ENCODE measurements around the gene FAM234A.

Gene FAM234A

DNA sequence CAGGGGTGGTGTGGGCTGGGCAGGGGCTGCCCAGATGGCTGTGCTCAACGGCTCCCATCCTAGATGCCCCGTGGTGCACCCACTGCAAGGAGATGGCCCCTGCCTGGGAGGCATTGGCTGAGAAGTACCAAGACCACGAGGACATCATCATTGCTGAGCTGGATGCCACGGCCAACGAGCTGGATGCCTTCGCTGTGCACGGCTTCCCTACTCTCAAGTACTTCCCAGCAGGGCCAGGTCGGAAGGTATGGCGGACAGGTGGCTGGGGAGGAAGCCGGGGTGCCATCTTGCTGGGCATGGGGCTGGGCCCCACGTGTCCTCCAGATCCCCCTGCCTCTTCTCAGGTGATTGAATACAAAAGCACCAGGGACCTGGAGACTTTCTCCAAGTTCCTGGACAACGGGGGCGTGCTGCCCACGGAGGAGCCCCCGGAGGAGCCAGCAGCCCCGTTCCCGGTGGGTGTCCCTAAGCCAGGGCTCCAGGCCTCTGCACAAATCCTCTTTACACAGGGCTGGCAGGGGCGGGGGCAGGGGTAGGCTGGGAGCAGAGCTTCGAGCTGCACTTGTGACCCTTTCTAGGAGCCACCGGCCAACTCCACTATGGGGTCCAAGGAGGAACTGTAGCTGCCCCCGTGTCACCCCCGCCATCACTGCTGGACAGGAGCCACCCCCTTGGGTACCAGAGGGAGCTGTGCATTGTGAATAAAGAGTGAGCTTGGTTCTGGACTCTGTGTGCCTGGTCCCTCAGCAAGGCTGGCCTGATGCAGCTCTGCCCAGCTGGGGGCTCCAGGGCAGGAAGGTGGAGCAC, 52.1 kb downstream of the FAM234A start:
- Histone ChIP-seq H3K79me2 (ENCODE audit: insufficient read depth, low read depth) (no peaks in the 10 kb centered on the region), H3K36me3 (ENCODE audit: insufficient read depth) (no peaks in the 10 kb centered on the region; the same call in 1 of the 2 replicates), H4K20me1 (ENCODE audit: insufficient read depth) (no peaks in the 10 kb centered on the region), H3K4me3 (IDR thresholded peaks at IDR 0.05; ENCODE audit: insufficient read depth, low read depth, low read length) (no peak overlapping the region), H3K4me1 (ENCODE audit: low read depth, poor library complexity, severe bottlenecking) (no peaks in the 10 kb centered on the region), H3K27me3 (ENCODE audit: insufficient read depth, low read depth) (peaks cover 8% of the 10 kb centered on the region; the same call in 1 of the 2 replicates), H2AFZ (ENCODE audit: low read depth) (no peak overlapping the region), H3K27ac (no peak overlapping the region), H3K4me2 (no peak overlapping the region), H3K9ac (no peak overlapping the region)
- TF ChIP-seq, protein P1, sequence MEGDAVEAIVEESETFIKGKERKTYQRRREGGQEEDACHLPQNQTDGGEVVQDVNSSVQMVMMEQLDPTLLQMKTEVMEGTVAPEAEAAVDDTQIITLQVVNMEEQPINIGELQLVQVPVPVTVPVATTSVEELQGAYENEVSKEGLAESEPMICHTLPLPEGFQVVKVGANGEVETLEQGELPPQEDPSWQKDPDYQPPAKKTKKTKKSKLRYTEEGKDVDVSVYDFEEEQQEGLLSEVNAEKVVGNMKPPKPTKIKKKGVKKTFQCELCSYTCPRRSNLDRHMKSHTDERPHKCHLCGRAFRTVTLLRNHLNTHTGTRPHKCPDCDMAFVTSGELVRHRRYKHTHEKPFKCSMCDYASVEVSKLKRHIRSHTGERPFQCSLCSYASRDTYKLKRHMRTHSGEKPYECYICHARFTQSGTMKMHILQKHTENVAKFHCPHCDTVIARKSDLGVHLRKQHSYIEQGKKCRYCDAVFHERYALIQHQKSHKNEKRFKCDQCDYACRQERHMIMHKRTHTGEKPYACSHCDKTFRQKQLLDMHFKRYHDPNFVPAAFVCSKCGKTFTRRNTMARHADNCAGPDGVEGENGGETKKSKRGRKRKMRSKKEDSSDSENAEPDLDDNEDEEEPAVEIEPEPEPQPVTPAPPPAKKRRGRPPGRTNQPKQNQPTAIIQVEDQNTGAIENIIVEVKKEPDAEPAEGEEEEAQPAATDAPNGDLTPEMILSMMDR (conservative IDR thresholded peaks at IDR 0.05; ENCODE audit: low read depth, low read length) = no peak

GRCh38 chr16:287298-287811, 52.7 kb downstream of the FAM234A start:
- no peak overlapping the region for H3K27ac ChIP-seq
- H3K27me3 ChIP-seq (ENCODE audit: insufficient read depth, low read depth) = peaks cover 2% of the 10 kb centered on the region; the same call in 1 of the 2 replicates
- no peaks in the 10 kb centered on the region for H3K4me1 ChIP-seq (ENCODE audit: low read depth, poor library complexity, severe bottlenecking)
- H4K20me1 ChIP-seq (ENCODE audit: insufficient read depth) = no peaks in the 10 kb centered on the region
- H2AFZ ChIP-seq (ENCODE audit: low read depth) = no peak overlapping the region
- H3K36me3 ChIP-seq (ENCODE audit: insufficient read depth) = no peaks in the 10 kb centered on the region; the same call in 1 of the 2 replicates
- TF ChIP-seq, protein P1 (conservative IDR thresholded peaks at IDR 0.05; ENCODE audit: low read depth, low read length) = peak; percentile 24; the same call in 1 of the 2 replicates
- H3K9ac ChIP-seq = no peak overlapping the region
- H3K79me2 ChIP-seq (ENCODE audit: insufficient read depth, low read depth) = no peaks in the 10 kb centered on the region
- H3K4me2 ChIP-seq = no peak overlapping the region
- no peak overlapping the region for H3K4me3 ChIP-seq (IDR thresholded peaks at IDR 0.05; ENCODE audit: insufficient read depth, low read depth, low read length)

DNA sequence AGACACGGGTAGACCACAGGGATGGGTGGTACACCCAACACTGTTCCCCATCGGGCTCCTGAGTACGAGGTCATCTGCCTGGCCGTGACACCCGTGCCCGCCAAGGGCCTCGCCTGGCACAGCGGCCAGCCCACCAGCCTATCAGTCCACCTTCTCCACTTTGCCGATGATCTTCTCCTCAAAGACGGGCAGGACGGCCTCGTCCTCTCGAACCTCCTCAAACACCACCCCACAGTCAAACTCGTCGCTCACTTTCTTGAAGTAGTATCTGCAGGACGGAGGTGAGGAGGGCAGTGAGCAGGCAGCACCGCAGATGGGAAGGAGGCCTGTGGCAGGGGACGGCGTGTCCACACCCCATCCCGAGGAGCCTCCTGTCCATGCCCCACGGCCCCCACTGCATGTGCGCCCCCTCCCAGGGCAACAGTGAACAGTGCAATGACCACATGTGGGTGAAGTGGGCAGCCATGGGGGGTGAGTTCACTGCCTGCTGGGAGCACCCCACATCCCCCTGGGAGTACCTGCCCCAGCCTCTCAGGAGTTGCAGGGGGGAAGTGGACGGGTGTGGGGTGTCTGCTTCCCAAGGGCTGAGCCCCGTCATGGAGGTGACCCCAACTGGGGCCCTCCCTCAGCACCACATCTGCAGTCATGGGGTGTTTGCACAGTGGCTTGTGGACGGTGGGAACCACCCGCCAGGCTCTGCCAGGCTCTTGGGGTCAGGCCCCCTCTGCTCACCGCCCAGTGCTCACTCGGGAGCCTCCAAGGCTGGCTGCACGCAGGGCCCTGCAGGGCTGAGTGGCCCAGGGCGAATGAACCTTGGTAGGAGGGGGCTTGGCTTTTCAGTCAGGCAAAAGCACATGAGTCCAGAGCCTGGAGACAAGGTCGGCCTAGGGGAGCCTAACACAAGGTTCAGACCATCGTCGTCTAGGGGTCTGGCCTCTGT, 53.6 kb downstream of the FAM234A start:
- Histone ChIP-seq H3K4me2 (no peak overlapping the region), H3K36me3 (ENCODE audit: insufficient read depth) (no peaks in the 10 kb centered on the region; the same call in 1 of the 2 replicates), H3K27me3 (ENCODE audit: insufficient read depth, low read depth) (no peaks in the 10 kb centered on the region; the same call in 1 of the 2 replicates), H3K4me3 (IDR thresholded peaks at IDR 0.05; ENCODE audit: insufficient read depth, low read depth, low read length) (no peak overlapping the region), H3K79me2 (ENCODE audit: insufficient read depth, low read depth) (no peaks in the 10 kb centered on the region), H3K9ac (no peak overlapping the region), H3K27ac (no peak overlapping the region), H2AFZ (ENCODE audit: low read depth) (no peak overlapping the region), H4K20me1 (ENCODE audit: insufficient read depth) (no peaks in the 10 kb centered on the region), H3K4me1 (ENCODE audit: low read depth, poor library complexity, severe bottlenecking) (no peaks in the 10 kb centered on the region)
- TF ChIP-seq, protein P1 (conservative IDR thresholded peaks at IDR 0.05; ENCODE audit: low read depth, low read length) = no peak

DNA sequence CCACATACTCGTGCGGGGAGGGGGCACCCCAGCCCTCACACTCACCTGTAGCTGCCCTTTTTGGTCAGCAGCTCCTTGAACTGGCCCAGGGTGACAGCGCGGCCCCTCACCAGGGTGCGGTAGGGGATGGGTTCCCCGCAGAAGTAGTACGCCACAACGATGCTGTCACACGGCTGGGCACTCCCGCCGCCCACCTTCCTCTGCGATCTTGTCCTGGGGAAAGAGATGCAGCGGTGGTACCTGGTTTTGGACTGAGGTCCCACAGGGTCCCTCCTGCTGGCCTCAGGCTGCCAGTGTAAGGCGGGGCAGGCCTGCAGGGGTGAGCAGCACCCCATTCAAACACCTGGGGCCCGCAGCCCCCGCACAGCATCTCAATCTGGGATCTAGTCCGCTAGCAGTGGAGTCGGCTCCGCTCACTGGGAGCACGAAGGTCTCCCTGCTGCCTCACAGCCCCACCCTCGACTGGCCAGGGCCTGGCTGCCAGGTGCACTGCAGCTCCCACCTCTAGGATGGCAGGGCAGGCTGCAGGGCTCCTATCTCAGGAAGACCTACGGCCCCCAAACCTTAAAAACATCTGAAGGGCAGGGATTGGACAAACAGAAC, 54.9 kb downstream of the FAM234A start:
- Histone ChIP-seq H4K20me1 (ENCODE audit: insufficient read depth) (no peaks in the 10 kb centered on the region), H3K79me2 (ENCODE audit: insufficient read depth, low read depth) (no peaks in the 10 kb centered on the region), H3K4me2 (no peak overlapping the region), H3K4me1 (ENCODE audit: low read depth, poor library complexity, severe bottlenecking) (no peaks in the 10 kb centered on the region), H3K9ac (no peak overlapping the region), H3K27me3 (ENCODE audit: insufficient read depth, low read depth) (no peaks in the 10 kb centered on the region), H2AFZ (ENCODE audit: low read depth) (no peak overlapping the region), H3K36me3 (ENCODE audit: insufficient read depth) (no peaks in the 10 kb centered on the region; the same call in 1 of the 2 replicates), H3K27ac (no peak overlapping the region), H3K4me3 (IDR thresholded peaks at IDR 0.05; ENCODE audit: insufficient read depth, low read depth, low read length) (no peak overlapping the region)
- TF ChIP-seq, protein P1 (conservative IDR thresholded peaks at IDR 0.05; ENCODE audit: low read depth, low read length) = no peak

Data from KMS-11 (cell line).